SK-N-SH (cell line): ENCODE measurements around the gene UNC13D. TPM values are rescaled to one million over a fixed set of nuclear protein-coding genes. Genes with fewer than 3 reads are reported as not detected.
"Not testable (repeated sequence)": the region's sequence is repeated elsewhere in the genome, so short reads cannot be mapped to it uniquely, and the experiment has no call there.

Experiments used
- CTCF ChIA-PET: fragments of 300-600, 350-600 bp; formaldehyde crosslinking; extraction: SDS; loops from one replicate; lab custom pipeline; 2021; lab: Yijun Ruan, JAX
- POLR2A ChIA-PET: fragments of 350-600 bp; sonication (Branson Sonifier 250); formaldehyde crosslinking; extraction: SDS; loops from one replicate; lab custom pipeline; 2020; ENCODE audit warnings: antibody characterized with exemption, inconsistent platforms; lab: Yijun Ruan, JAX
- DNase-seq: peaks from one replicate; pipeline ENCODE4 v3.0.0; 2012
- H2AFZ ChIP-seq: fragments of 200-600 bp; sonication (generic); 2 replicates; pipeline ENCODE4 v1.8.1; 2016; ENCODE audit warnings: antibody characterized with exemption, mild to moderate bottlenecking, low read depth
- H3F3A ChIP-seq: fragments of 200-600 bp; sonication (generic); replicated peaks from 2 replicates; pipeline ENCODE3; 2016; ENCODE audit warnings: antibody characterized with exemption, mild to moderate bottlenecking; ENCODE audit not compliant: insufficient read depth
- H3K27ac ChIP-seq, 2 experiments: fragments of 200-500 bp in 1 of 2; fragments of 200-600 bp in 1 of 2; sonication (Bioruptor generic) in 1 of 2; sonication (generic), shearing (Covaris generic) in 1 of 2; 2 replicates each; pipeline versions ENCODE4 v1.5.1 to v1.6.1; 2014 to 2016; ENCODE audit warnings: low read depth in 2 of 2, inconsistent platforms in 1 of 2, low read length in 1 of 2, mild to moderate bottlenecking in 1 of 2, mixed read lengths in 1 of 2
- H3K27me3 ChIP-seq: fragments of 200-600 bp; sonication (generic), shearing (Covaris generic); 2 replicates; pipeline ENCODE4 v1.6.1; 2016; ENCODE audit warnings: mixed run types; ENCODE audit not compliant: insufficient read depth
- H3K36me3 ChIP-seq, 2 experiments: fragments of 200-500 bp in 1 of 2; fragments of 200-600 bp in 1 of 2; sonication (Bioruptor generic) in 1 of 2; sonication (generic) in 1 of 2; replicated peaks in 1 of 2; 2 replicates each; pipeline versions ENCODE3 to v1.5.1; 2014 to 2016; ENCODE audit warnings: low read length in 1 of 2, mild to moderate bottlenecking in 1 of 2; ENCODE audit not compliant: insufficient read depth in 2 of 2, control insufficient read depth in 1 of 2
- H3K4me1 ChIP-seq, 2 experiments: fragments of 200-500 bp in 1 of 2; fragments of 200-600 bp in 1 of 2; sonication (Bioruptor generic) in 1 of 2; sonication (generic), shearing (Covaris generic) in 1 of 2; 2 replicates each; pipeline versions ENCODE4 v1.5.1 to v1.6.1; 2014 to 2016; ENCODE audit warnings: low read depth in 1 of 2, low read length in 1 of 2, mixed run types in 1 of 2; ENCODE audit not compliant: insufficient read depth in 2 of 2, control insufficient read depth in 1 of 2
- H3K4me2 ChIP-seq: fragments of 200-600 bp; sonication (generic), shearing (Covaris generic); 2 replicates; pipeline ENCODE4 v1.6.1; 2017; ENCODE audit warnings: mixed run types
- H3K4me3 ChIP-seq, 2 experiments: fragments of 200-500 bp in 1 of 2; fragments of 200-600 bp in 1 of 2; sonication (Bioruptor generic) in 1 of 2; sonication (generic), shearing (Covaris generic) in 1 of 2; 2 replicates each; pipeline versions ENCODE4 v1.5.1 to v1.8.1; 2014 to 2016; ENCODE audit warnings: low read depth in 2 of 2, inconsistent platforms in 1 of 2, low read length in 1 of 2, mild to moderate bottlenecking in 1 of 2, mixed read lengths in 1 of 2, moderate library complexity in 1 of 2
- H3K79me2 ChIP-seq: fragments of 200-600 bp; sonication (generic); 2 replicates; pipeline ENCODE4 v1.8.1; 2017; ENCODE audit warnings: mild to moderate bottlenecking; ENCODE audit not compliant: insufficient read depth
- H3K9ac ChIP-seq: fragments of 200-600 bp; sonication (generic); 2 replicates; pipeline ENCODE4 v1.6.1; 2017; ENCODE audit warnings: mixed run types
- H3K9me2 ChIP-seq: fragments of 200-600 bp; sonication (generic); 2 replicates; pipeline ENCODE4 v1.6.1; 2017; ENCODE audit warnings: mixed run types
- H3K9me3 ChIP-seq: fragments of 200-600 bp; sonication (generic); 2 replicates; pipeline ENCODE4 v1.6.1; 2017; ENCODE audit warnings: mixed run types, mild to moderate bottlenecking, moderate library complexity
- H4K20me1 ChIP-seq: fragments of 200-600 bp; sonication (generic); 2 replicates; pipeline ENCODE4 v1.6.1; 2017; ENCODE audit warnings: mild to moderate bottlenecking, mixed run types; ENCODE audit not compliant: insufficient read depth
- NFIC ChIP-seq: IDR thresholded peaks from 2 replicates; pipeline ENCODE4 v1.4.0; 2012; ENCODE audit warnings: borderline replicate concordance
- TCF12 ChIP-seq: IDR thresholded peaks from 2 replicates; pipeline ENCODE4 v1.4.0; 2012
- YY1 ChIP-seq: IDR thresholded peaks from 2 replicates; pipeline ENCODE4 v1.4.0; 2012; ENCODE audit warnings: low read depth, mild to moderate bottlenecking
- ZBTB33 ChIP-seq: IDR thresholded peaks from 2 replicates; pipeline ENCODE4 v1.4.0; 2012; ENCODE audit warnings: low read depth, borderline replicate concordance
- WGBS: methylation state at CpG from one replicate; pipeline ENCODE4 v1.1.6; 2017; ENCODE audit warnings: low lambda C conversion rate; 5-methylcytosine and 5-hydroxymethylcytosine counted together
- polyA plus RNA-seq, 3 experiments: library from polyadenylated mRNA; depleted of rRNA; stranded (reverse); fragments of >200 nt; gene quantifications; 2 replicates each; pipeline ENCODE4 v1.2.3, GENCODE V29; 2012
- TF ChIP-seq, protein P1 (sequence below): fragments of 200-600 bp; sonication (generic); IDR thresholded peaks from 2 replicates; pipeline ENCODE4 v1.6.1; 2017; ENCODE audit warnings: antibody characterized with exemption, mild to moderate bottlenecking, moderate library complexity

UNC13D gene
- polyA plus RNA-seq, 1 of the 3 experiments (the other 2 are of a cell fraction), result 0.99 TPM

- Histone ChIP-seq H4K20me1 (no peaks in the 10 kb centered on the region; the same call in 1 of the 2 replicates), H2AFZ (no peak overlapping the region), H3K9ac (peak overlapping the region; percentile 70; the same call in 1 of the 2 replicates), H3K4me2 (peak overlapping the region; percentile 81), H3K9me2 (no peaks in the 10 kb centered on the region), H3K4me1 (peaks cover 12 to 19% of the 10 kb centered on the region in 2 experiments; a peak in 3 of 4 replicates), H3K9me3 (no peaks in the 10 kb centered on the region), H3F3A (peaks cover 15% of the 10 kb centered on the region), H3K36me3 (peaks cover 23% of the 10 kb centered on the region in 2 experiments), H3K79me2 (peaks cover 29% of the 10 kb centered on the region), H3K4me3 (peak overlapping the region in 1 of 2 experiments; percentile 83; a peak in 1 of 4 replicates), H3K27ac (peak overlapping the region in 1 of 2 experiments; percentile 86; a peak in 2 of 4 replicates), H3K27me3 (no peaks in the 10 kb centered on the region)
- POLR2A ChIA-PET, result interaction anchor here (1.2 to 2.0 kb wide), 2 partner anchors 23 to 44 kb away, joined by 4 to 6 read pairs; partner anchors contain the start of gene TRIM65
- no peak for TF ChIP-seq YY1
- TF ChIP-seq, protein P1, sequence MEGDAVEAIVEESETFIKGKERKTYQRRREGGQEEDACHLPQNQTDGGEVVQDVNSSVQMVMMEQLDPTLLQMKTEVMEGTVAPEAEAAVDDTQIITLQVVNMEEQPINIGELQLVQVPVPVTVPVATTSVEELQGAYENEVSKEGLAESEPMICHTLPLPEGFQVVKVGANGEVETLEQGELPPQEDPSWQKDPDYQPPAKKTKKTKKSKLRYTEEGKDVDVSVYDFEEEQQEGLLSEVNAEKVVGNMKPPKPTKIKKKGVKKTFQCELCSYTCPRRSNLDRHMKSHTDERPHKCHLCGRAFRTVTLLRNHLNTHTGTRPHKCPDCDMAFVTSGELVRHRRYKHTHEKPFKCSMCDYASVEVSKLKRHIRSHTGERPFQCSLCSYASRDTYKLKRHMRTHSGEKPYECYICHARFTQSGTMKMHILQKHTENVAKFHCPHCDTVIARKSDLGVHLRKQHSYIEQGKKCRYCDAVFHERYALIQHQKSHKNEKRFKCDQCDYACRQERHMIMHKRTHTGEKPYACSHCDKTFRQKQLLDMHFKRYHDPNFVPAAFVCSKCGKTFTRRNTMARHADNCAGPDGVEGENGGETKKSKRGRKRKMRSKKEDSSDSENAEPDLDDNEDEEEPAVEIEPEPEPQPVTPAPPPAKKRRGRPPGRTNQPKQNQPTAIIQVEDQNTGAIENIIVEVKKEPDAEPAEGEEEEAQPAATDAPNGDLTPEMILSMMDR, result no peak
- no peak for TF ChIP-seq ZBTB33
- peak; percentile 36; the same call in 1 of the 2 replicates for TF ChIP-seq TCF12
- peak; percentile 51; the same call in 1 of the 2 replicates for TF ChIP-seq NFIC
- 69% methylated on average over 7 of the region's 7 CpGs for WGBS
- CTCF ChIA-PET, result interaction anchor here (0.6 to 6.9 kb wide), 10 partner anchors 7 to 598 kb away, joined by 3 to 79 read pairs (median 10); partner anchors contain the start of genes MRPL38, TRIM47 and UNC13D
- DNase-seq, result no peak
These were observed 9.2 kb upstream of the UNC13D start for GRCh38 chr17:75853433-75853832.

DNA sequence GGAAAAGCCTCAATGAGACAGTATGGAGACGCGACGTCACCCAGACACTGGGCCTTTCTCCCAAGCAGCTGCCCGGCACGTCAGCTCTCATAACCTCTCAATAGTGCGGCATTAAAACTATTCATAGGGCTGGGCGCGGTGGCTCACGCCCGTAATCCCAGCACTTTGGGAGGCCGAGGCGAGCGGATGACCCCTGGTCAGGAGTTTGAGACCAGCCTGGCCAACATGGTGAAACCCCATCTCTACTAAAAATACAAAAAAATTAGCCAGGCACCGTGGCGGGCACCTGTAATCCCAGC lies 7.4 kb upstream of the UNC13D start:
- H3K9me2 ChIP-seq, H3K9me3 ChIP-seq, H3K4me3 ChIP-seq, H4K20me1 ChIP-seq, H3K27me3 ChIP-seq, H2AFZ ChIP-seq, H3K9ac ChIP-seq, H3K27ac ChIP-seq, DNase-seq, H3K4me2 ChIP-seq: not testable (repeated sequence)
- POLR2A ChIA-PET, result interaction anchor here (2.0 kb wide), 1 partner anchor 45 kb away, joined by 4 read pairs; the partner anchor contains the start of gene TRIM65
- Histone ChIP-seq H3K4me1 (peaks cover 12 to 18% of the 10 kb centered on the region in 2 experiments; a peak in 3 of 4 replicates), H3K79me2 (peaks cover 29% of the 10 kb centered on the region), H3K36me3 (peaks cover 25 to 41% of the 10 kb centered on the region in 2 experiments), H3F3A (peaks cover 15% of the 10 kb centered on the region)
- CTCF ChIA-PET, result interaction anchor here (0.6 kb wide), 1 partner anchor 534 kb away, joined by 3 read pairs; no protein-coding TSS in a partner anchor
- 95% methylated on average over 15 of the region's 15 CpGs for WGBS
